ENCODE results near the gene KAT5.
"Not testable (repeated sequence)": the region's sequence is repeated elsewhere in the genome, so short reads cannot be mapped to it uniquely, and the experiment has no call there.

The KAT5 gene

GRCh38 chr11:65711785-65712632 lies at the start of gene KAT5:
Gene KAT5 (plus strand): TSS chr11:65712252. CDS start chr11:65712268, 16 bp downstream.
- peak; percentile 96 for DNase-seq

GRCh38 chr11:65662799-65663638 lies 49.0 kb upstream of the KAT5 start, which contains the start of gene RELA:
Gene RELA (minus strand): TSS chr11:65662916. CDS start chr11:65662832, 84 bp downstream.
- DNase-seq: peak; percentile 65

GRCh38 chr11:65663639-65664200 lies 48.3 kb upstream of the KAT5 start:
- peak; percentile 22 for DNase-seq

- DNase-seq: no peak
Measured at GRCh38 chr11:65672180-65672860, 39.7 kb upstream of the KAT5 start.

- DNase-seq: no peak
Measured at GRCh38 chr11:65672982-65673381, 39.1 kb upstream of the KAT5 start.

GRCh38 chr11:65680192-65680743 lies 31.8 kb upstream of the KAT5 start:
- no peak for DNase-seq

- DNase-seq: not testable (repeated sequence)
Measured at GRCh38 chr11:65683480-65683879, 28.6 kb upstream of the KAT5 start.

GRCh38 chr11:65685981-65686380 lies 26.1 kb upstream of the KAT5 start:
- DNase-seq: no peak

GRCh38 chr11:65691847-65692246 lies 20.2 kb upstream of the KAT5 start:
- not testable (repeated sequence) for DNase-seq

- DNase-seq: no peak
Measured at GRCh38 chr11:65692367-65692766, 19.7 kb upstream of the KAT5 start.

GRCh38 chr11:65695459-65696241 lies 16.4 kb upstream of the KAT5 start:
- DNase-seq: peak; percentile 97

GRCh38 chr11:65696802-65697552 lies 15.1 kb upstream of the KAT5 start:
- no peak for DNase-seq

- DNase-seq: no peak
Measured at GRCh38 chr11:65698205-65698604, 13.8 kb upstream of the KAT5 start.

- DNase-seq: no peak
Measured at GRCh38 chr11:65699306-65699705, 12.7 kb upstream of the KAT5 start.

- DNase-seq: peak; percentile 23
Measured at GRCh38 chr11:65700399-65700798, 11.7 kb upstream of the KAT5 start.

- DNase-seq: no peak
Measured at GRCh38 chr11:65701686-65702085, 10.4 kb upstream of the KAT5 start.

GRCh38 chr11:65703846-65704245 lies 8.2 kb upstream of the KAT5 start:
- no peak for DNase-seq

GRCh38 chr11:65706303-65706763 lies 5.7 kb upstream of the KAT5 start:
- peak; percentile 29 for DNase-seq

GRCh38 chr11:65707002-65707401 lies 5.0 kb upstream of the KAT5 start:
- DNase-seq: not testable (repeated sequence)

- DNase-seq: no peak
Measured at GRCh38 chr11:65708451-65708850, 3.6 kb upstream of the KAT5 start.

- DNase-seq: no peak
Measured at GRCh38 chr11:65709661-65710060, 2.4 kb upstream of the KAT5 start.

Data from NCI-H748 treated with DMSO at 0.1 percent for 48 hours (cell line).